GM19238 (cell line): ENCODE results near the gene MRPL52.
"Not testable (repeated sequence)": the region's sequence is repeated elsewhere in the genome, so short reads cannot be mapped to it uniquely, and the experiment has no call there.

ENCODE experiments used
- DNase-seq: peaks from one replicate; pipeline ENCODE4 v3.0.0; 2011; ENCODE audit warnings: low spot score; ENCODE audit not compliant: insufficient read length

The MRPL52 gene

DNA sequence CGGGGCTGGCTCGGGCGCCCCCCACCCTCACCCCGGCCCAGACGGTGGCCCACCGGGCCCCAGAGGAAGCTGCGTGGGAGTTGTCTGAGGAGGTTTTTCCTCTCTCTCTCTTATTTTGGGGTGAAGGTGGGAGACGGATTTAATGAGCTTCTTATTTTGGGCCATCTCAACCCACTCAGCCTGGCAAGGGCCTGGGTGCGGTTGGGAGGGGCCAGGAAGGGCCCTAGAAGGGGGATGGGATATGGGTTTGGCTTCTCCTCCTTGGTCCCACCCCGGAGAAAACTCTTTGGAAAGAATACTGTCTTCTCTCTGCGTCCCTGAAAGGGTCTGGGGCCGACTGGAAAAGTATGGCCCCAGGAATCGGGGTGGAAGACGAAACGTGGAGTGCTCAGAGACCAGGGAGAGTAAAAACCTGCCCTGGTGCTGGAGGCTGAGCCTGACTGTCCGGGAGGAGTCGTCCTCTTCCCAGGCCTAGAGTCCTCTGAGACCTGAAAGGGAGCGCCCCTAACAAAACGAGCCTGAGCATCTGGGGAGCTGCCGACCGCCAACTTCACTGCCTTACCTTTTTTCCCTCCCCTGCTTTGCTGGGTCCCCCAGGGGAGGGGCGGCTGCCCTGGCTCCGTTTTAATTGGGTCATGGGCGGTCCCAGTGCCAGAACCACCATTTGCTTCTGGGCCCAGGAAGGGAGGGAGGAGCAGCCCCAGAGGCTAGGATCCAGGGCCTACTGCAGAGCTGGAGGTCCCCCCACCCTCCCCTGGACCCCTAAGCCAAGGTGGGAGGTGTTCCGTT, 8.3 kb downstream of the MRPL52 start:
- no peak for DNase-seq

- no peak for DNase-seq
Measured at GRCh38 chr14:22838631-22839041, 8.9 kb downstream of the MRPL52 start.

DNA sequence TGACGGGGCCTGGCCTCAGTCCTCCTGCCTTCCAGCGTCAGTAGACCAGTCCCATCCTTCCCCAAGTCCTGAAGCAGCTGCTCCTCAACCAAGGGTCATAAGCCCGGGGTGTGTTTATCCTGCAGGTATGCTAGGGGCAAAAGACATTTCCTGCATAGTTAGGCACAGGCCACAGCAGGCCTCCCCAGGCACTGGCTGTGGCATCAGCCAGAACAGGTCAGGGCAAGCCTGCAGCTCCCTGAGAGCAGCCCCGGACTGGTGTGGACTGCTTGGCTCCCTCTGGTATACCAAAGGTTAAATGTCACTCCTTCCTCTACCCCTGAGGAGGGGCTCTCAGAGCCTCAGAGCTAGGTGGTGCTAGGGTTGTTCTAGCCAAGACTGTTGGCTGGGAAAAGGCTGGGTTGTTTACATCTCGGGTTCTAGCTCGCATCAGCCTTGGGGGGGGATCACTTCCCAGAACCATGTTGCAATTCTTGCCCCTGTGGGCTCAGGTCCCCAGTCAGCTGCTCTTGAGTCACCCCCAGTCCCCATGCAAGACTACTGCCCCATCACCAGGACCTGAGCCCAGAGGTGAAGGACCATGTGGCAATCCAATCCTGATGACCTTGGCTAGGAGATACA, 9.6 kb downstream of the MRPL52 start:
- DNase-seq, result no peak

- DNase-seq, result no peak
Measured at GRCh38 chr14:22841311-22841710, 11.6 kb downstream of the MRPL52 start.

GRCh38 chr14:22841769-22842168, 12.1 kb downstream of the MRPL52 start:
- no peak for DNase-seq

DNA sequence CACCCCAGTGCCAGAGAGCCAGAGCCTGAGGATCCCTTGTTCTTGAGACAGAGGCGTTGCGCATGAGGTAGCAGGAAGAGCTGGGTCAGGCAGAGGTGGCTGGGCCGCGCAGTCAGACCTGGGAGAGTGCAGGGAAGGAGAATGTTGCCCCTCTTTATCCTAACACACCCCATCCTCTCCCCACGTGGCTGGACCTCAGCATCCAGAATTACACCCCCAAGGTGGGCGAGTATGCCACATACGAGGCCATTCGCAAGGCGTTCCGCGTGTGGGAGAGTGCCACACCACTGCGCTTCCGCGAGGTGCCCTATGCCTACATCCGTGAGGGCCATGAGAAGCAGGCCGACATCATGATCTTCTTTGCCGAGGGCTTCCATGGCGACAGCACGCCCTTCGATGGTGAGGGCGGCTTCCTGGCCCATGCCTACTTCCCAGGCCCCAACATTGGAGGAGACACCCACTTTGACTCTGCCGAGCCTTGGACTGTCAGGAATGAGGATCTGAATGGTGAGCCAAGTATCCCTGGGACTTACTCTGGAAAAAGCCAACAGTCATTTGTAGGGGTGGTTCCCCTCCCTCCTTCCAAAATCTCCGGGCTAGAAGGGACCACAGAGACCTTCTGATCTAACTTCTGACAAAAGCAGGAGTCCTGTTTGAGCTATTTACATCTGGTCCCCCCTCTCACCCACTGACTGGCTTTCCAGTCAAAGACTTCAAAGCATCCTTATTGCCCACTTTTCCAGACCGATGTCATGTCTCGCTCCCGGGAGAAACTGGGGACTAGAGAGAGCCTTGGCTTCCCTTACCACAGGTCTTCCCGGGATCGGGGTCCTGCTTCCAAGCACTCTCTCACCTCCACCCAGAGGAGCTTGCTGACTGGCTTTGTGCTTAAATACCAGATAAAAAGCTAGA, 12.8 kb downstream of the MRPL52 start:
- DNase-seq, result no peak

DNA sequence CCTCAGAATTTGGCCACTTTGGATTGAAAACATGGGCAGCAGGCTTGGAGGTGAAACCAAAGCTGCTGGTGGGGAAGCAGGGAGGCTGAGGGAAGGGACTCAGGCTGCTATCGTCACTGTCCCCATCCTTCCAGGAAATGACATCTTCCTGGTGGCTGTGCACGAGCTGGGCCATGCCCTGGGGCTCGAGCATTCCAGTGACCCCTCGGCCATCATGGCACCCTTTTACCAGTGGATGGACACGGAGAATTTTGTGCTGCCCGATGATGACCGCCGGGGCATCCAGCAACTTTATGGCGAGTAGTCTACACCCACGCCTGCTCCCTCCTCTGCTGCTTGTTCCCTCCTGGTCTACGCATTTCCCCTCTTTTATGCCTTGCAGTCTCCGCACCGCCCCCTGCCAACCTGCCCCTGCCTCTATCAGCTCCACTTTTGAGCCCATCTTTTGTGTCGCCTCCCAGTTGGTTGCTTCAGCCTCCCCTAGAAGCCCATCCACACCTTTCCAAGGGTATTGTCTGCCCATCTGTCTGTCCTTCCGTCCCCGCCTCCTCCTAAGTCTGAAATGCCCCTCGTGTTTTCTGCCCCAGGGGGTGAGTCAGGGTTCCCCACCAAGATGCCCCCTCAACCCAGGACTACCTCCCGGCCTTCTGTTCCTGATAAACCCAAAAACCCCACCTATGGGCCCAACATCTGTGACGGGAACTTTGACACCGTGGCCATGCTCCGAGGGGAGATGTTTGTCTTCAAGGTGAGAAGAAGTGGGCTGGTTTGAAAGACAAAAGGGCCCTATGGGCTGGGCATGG, 13.6 kb downstream of the MRPL52 start:
- DNase-seq, result no peak

- DNase-seq, result no peak
Measured at GRCh38 chr14:22844221-22845102, 14.8 kb downstream of the MRPL52 start.

DNA sequence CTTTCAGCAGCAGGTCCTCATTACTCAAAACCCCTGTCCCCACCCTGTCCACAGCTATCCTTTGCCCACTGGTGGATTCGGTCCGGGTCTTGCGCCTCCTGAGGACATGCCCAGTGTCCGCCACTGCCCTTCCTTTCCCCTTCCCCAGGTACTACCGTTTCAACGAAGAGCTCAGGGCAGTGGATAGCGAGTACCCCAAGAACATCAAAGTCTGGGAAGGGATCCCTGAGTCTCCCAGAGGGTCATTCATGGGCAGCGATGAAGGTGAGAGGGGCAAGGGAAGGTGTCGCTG, 15.4 kb downstream of the MRPL52 start:
- DNase-seq, result no peak

GRCh38 chr14:22845821-22846625, 16.3 kb downstream of the MRPL52 start:
- no peak for DNase-seq

GRCh38 chr14:22846811-22847307, 17.2 kb downstream of the MRPL52 start:
- DNase-seq, result no peak

DNA sequence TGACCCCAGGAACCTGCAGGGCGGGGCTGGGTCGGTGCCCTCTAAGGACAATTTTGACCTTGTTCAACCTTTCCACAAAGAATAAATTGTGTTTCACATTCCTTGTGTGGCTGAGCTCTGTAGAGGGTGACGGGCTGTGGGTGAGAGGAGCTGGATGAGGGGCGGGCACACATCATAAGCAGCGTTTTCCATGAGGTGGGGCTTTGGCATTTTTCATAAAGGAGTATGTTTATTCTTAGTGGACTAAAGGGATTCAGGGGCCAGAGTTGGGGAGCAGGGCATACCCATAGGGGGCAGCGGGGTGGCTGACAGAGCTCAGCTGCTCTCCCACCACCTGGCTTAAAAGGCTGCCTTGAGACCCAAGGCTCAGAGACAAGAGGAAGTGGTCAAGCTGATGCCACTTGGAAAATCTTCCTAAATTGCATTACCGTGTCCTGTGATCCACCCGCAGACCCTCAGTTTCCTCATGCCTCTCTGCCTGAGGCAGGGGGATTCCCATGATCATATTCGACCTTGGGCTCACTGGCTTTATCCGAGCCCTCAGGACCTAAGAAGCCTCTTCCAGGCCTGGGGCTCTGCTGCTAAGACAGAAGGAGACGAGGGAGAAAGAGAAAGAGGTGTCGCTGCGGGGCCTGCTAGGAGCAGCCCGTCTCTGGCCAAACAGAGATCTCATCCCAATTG, 18.1 kb downstream of the MRPL52 start:
- no peak for DNase-seq

- no peak for DNase-seq
Measured at GRCh38 chr14:22848351-22849164, 18.9 kb downstream of the MRPL52 start.

GRCh38 chr14:22849212-22849819, 19.6 kb downstream of the MRPL52 start:
- no peak for DNase-seq

DNA sequence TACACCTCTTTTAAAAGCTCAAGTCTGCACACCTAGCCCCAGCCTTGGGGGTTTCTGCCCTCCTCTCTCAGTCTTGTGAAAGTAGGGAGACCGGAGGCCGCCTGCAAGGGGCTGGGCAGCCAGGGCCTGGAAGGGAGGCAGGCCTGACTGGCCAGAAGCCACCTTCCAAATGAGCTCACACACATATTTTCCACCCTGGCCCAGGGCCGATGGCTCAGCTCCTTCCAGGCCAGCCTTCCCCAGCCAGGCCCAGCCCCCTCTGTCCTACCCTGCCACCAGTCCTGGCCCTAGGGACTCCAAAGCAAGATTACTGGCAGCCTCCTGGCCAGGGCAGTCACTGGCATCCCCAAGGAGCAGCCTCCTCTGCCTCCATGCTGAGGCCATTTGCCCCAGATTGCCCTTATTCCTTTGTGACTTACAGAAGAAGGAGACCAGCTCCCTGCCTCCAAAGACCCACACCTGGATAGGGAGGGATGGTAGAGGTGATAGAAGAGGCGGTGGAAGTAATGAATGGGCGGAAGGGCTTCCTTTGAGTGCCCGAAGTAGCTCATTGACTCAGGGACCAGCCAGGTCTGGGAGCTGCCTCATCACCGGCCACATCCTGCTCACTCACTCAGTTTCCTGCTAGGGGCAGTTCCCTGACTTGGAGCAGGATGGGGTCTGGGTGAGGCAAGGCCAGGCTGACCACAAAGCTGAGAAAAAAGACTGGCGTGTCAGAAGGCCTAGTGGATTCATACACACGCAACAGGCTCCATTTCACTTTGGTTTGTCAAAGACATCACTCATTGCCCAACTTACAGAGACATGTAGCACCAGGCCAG, 21.5 kb downstream of the MRPL52 start:
- DNase-seq, result no peak

DNA sequence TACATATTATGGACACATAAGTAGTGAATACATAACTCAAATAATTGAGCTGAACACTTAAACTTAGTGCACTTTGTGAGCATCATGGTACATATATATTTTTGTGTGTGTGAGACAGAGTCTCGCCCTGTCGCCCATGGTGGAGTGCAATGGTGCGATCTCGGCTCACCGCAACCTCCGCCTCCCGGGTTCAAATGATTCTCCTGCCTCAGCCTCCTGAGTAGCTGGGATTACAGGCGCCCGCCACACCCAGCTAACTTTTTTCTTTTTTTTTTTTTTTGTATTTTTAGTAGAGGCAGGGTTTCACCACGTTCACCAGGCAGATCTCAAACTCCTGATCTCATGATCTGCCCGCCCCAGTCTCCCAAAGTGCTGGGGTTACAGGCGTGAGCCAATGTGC, 22.5 kb downstream of the MRPL52 start:
- DNase-seq, result not testable (repeated sequence)

DNA sequence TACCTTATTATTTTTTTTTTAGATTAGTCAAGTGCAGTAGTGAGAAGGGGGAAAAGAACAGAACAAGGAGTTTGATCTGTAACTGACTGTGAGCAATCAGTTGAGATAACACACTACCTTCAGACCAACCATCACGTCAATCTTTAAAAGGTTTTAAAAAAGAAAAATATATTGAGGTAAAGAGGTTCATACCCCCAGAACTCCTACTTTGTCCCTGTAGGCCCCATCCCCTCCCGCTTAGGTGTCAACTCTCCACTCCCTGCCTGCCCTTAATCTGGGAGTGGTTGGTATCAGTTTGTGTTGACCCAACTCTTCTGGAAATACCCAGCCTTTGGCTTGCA, 22.9 kb downstream of the MRPL52 start:
- DNase-seq, result no peak
